Tibial artery (tissue), 4 donors: ENCODE data around the gene CFAP54.

Source experiments
- DNase-seq, 2 donors: peaks; one replicate each; pipeline ENCODE4 v3.0.0-alpha.2; 2019
- H3K27ac ChIP-seq, 2 donors: fragments of 200-600 bp; sonication (generic) in 1 of 2; 1 replicate in 1 of 2; 2 replicates in 1 of 2; pipeline ENCODE4 v1.5.1; 2018 to 2019; ENCODE audit warnings: mild to moderate bottlenecking in 1 of 2
- H3K27me3 ChIP-seq, 2 donors: fragments of 200-600 bp; sonication (generic) in 1 of 2; one replicate each; pipeline versions ENCODE4 v1.5.1 to v1.6.0; 2016 to 2019
- H3K36me3 ChIP-seq, 3 donors: fragments of 200-600 bp; sonication (generic) in 2 of 3; one replicate each; pipeline ENCODE4 v1.5.1; 2016 to 2019; ENCODE audit warnings: mild to moderate bottlenecking in 2 of 3
- H3K4me1 ChIP-seq, 4 donors: fragments of 200-600 bp; sonication (generic) in 2 of 4; 1 replicate in 3 of 4; 2 replicates in 1 of 4; pipeline ENCODE4 v1.5.1; 2016 to 2019
- H3K4me3 ChIP-seq, 2 donors: fragments of 200-600 bp; sonication (generic) in 1 of 2; 1 replicate in 1 of 2; 2 replicates in 1 of 2; pipeline ENCODE4 v1.5.1; 2018 to 2019; ENCODE audit warnings: mild to moderate bottlenecking in 2 of 2
- H3K9me3 ChIP-seq, 3 donors: fragments of 200-600 bp; sonication (generic) in 1 of 3; one replicate each; pipeline ENCODE4 v1.5.1; 2016 to 2019
- CTCF ChIP-seq, 2 experiments: fragments of 200-600 bp in 1 of 2; fragments of 450-650 bp in 1 of 2; IDR thresholded peaks; one replicate each; pipeline ENCODE4 v1.5.1; 2017 to 2019; ENCODE audit warnings: antibody characterized with exemption in 2 of 2, mild to moderate bottlenecking in 1 of 2, moderate library complexity in 1 of 2
- intact Hi-C: fragments of 100-400 bp; cut with DNase I; formaldehyde crosslinking; loops from one replicate; pipeline ENCODE4 v1.15.0; 2023; ENCODE audit warnings: low total_unique reads

Gene CFAP54

GRCh38 chr12:96824074-96824837 is 334.9 kb downstream of the CFAP54 start:
- no peaks in the 10 kb centered on the region for H3K9me3 ChIP-seq
- no peaks in the 10 kb centered on the region for H3K4me1 ChIP-seq
- no peaks in the 10 kb centered on the region for H3K36me3 ChIP-seq
- H3K27ac ChIP-seq, result no peak overlapping the region
- no peak overlapping the region for H3K4me3 ChIP-seq
- no peak for TF ChIP-seq CTCF (IDR thresholded peaks at IDR 0.05)
- no peaks in the 10 kb centered on the region for H3K27me3 ChIP-seq
- no peak for DNase-seq
- intact Hi-C loops, result no loop called here

- Histone ChIP-seq H3K27ac (no peak overlapping the region), H3K27me3 (no peaks in the 10 kb centered on the region), H3K4me3 (no peak overlapping the region), H3K4me1 (no peaks in the 10 kb centered on the region), H3K9me3 (no peaks in the 10 kb centered on the region), H3K36me3 (no peaks in the 10 kb centered on the region)
- intact Hi-C loops, result no loop called here
- DNase-seq, result no peak
- TF ChIP-seq CTCF (IDR thresholded peaks at IDR 0.05), result no peak
These were observed 335.5 kb downstream of the CFAP54 start for GRCh38 chr12:96824838-96825236.

- no peak for TF ChIP-seq CTCF (IDR thresholded peaks at IDR 0.05)
- Histone ChIP-seq H3K36me3 (no peaks in the 10 kb centered on the region), H3K27ac (no peak overlapping the region), H3K4me3 (no peak overlapping the region), H3K27me3 (no peaks in the 10 kb centered on the region), H3K4me1 (no peaks in the 10 kb centered on the region), H3K9me3 (no peaks in the 10 kb centered on the region)
- intact Hi-C loops, result no loop called here
- DNase-seq, result no peak
These were observed 338.9 kb downstream of the CFAP54 start for GRCh38 chr12:96828169-96828789.

GRCh38 chr12:96829354-96829753 is 340.0 kb downstream of the CFAP54 start:
- Histone ChIP-seq H3K27ac (no peak overlapping the region), H3K36me3 (no peaks in the 10 kb centered on the region), H3K9me3 (no peaks in the 10 kb centered on the region), H3K27me3 (no peaks in the 10 kb centered on the region), H3K4me1 (no peaks in the 10 kb centered on the region), H3K4me3 (no peak overlapping the region)
- intact Hi-C loops, result no loop called here
- TF ChIP-seq CTCF (IDR thresholded peaks at IDR 0.05), result no peak
- no peak for DNase-seq

- H3K9me3 ChIP-seq, result no peaks in the 10 kb centered on the region
- H3K4me1 ChIP-seq, result no peaks in the 10 kb centered on the region
- H3K27ac ChIP-seq, result no peak overlapping the region
- no peak for DNase-seq
- intact Hi-C loops, result loop anchor here (10.0 kb wide), 1 partner anchor 293 kb away; no protein-coding TSS in a partner anchor
- TF ChIP-seq CTCF (IDR thresholded peaks at IDR 0.05), result no peak
- no peak overlapping the region for H3K4me3 ChIP-seq
- no peaks in the 10 kb centered on the region for H3K36me3 ChIP-seq
- no peaks in the 10 kb centered on the region for H3K27me3 ChIP-seq
These were observed 342.0 kb downstream of the CFAP54 start for GRCh38 chr12:96831346-96831745.
